Activated CD4-positive, CD25-positive, alpha-beta regulatory T cell (primary cell): ENCODE data around the gene TNS3.

Experiments used
- DNase-seq, 4 experiments: peaks; one replicate each; lab custom pipeline; 2025; lab: John Stamatoyannopoulos, UW

Gene TNS3

GRCh38 chr7:47407136-47407535 lies 174.8 kb downstream of the TNS3 start:
- DNase-seq, result no peak

GRCh38 chr7:47406801-47407129 lies 175.1 kb downstream of the TNS3 start:
- DNase-seq, result no peak

DNA sequence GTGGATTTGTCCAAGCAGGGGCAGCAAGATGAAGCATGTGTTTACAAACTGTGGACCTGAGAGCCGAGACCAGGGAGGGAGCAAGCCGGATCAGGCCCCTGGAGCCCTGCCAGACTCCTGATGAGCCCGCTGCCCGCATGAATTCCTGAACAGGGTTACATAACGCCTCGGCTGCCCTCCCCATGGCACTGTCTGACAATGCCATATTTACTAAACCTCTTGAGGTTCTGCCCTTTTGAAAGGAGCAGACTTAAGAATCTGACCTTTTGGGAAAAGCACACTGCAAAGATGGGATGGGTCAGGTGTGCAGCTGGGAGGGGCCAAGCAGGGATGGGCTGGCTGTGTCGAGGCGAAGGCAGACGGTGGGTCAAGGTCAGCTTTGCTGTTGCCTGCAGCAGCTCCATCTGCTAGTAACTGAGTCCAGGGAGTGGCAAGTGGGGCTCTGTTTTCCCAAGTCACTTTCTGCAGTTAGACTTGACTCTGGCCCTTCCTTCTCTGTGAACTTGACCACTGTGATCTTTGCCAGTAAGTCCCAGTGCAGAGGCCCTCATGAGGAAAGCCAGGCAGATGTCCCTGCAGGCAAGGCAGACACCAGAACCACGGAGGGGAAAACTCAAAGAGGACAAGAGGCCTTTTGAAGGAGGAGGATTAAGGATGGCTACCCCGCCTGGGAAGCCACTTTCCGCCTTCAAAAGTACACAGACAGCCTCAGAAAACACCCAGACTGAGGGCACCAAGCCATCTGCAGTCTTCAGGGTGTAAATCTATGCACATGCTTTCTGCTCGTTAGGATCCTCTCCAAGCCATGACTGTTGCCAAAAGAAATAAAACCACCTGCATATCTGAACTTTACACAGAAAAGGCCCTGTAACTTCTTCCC lies 175.8 kb downstream of the TNS3 start:
- no peak for DNase-seq

- no peak for DNase-seq
Measured at GRCh38 chr7:47405286-47405904, 176.5 kb downstream of the TNS3 start.

GRCh38 chr7:47404010-47404409 lies 177.9 kb downstream of the TNS3 start:
- DNase-seq, result no peak

- DNase-seq, result no peak
Measured at GRCh38 chr7:47402941-47403866, 178.7 kb downstream of the TNS3 start.

- no peak for DNase-seq
Measured at GRCh38 chr7:47401611-47402570, 180.0 kb downstream of the TNS3 start.

DNA sequence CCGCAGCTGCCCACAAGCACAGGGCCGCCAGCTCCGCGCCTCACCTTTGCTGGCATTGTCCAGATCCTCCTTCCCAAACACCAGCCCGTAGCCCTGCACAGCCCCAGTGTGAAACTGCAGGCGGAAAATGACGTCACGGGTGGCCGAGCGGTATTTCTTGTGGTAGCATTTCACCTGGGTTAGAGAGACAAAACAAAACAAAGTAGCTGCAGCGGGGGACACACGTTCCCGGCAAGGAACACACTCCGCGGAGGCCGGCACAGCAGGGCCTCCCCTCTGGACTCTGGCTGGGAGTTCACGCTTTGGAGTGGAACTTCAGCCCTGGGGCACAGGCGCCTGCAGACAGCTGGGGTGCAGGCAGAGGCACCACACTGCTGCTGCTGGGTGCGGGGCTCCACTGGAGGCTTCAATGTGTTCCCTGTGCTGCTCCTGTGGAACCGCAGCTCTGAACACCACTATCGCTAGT lies 181.1 kb downstream of the TNS3 start:
- no peak for DNase-seq

DNA sequence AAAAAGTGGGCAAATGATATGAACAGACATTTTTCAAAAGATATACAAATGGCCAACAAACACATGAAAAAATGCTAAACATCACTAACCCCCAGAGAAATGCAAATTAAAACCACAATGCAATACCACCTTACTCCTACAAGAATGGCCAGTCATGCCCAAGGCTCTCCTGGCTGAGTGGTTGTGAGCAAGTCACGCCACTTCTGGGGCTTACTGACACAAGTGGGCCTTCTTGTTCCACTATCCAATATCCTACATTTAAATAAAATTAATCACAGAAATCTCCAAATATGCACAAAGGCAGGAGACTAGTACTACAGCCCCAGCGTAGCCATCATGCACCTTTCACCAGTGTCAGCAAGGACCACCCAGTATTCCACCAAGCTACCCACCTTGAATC lies 181.9 kb downstream of the TNS3 start:
- DNase-seq, result no peak

- DNase-seq, result no peak
Measured at GRCh38 chr7:47394751-47395252, 187.1 kb downstream of the TNS3 start.

DNA sequence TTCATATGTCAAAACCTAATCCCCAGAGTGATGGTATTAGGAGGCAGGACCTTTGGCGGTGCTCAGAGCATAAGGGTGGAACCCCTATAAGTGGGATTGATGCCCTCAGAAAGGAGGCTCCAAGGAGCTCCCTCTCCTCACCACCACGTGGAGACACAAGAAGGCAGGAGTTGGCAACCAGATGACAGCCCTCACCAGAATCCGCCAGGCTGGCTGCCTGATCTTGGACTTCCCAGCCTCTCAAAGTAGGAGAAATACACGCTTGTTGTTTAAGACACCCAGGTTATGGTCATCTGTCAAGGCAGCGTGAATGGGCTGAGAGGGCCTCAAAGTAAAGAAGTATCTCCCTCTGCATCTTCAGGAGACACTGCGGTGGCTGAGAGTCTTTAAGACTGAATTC lies 187.7 kb downstream of the TNS3 start:
- no peak for DNase-seq

DNA sequence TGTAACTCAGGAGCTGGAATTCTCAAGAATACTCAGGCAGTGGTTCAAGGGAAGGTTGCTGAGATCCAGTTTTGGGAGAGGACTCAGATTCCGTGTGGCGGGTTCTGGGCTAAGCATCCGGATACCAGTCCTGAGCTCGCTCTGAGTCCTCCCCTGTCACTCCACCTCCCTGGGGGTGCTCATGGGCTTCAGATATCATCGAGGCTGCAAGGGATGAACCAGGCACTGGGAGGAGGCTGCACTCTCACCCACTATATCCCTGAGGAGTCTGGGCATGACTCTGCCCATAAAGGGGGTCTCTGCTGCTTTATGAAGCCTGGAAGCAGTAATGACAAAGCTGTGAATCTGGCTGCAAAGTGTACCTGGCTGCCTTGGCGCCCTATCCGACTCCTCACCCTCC lies 188.5 kb downstream of the TNS3 start:
- no peak for DNase-seq

GRCh38 chr7:47392241-47392759 lies 189.6 kb downstream of the TNS3 start:
- DNase-seq, result no peak

GRCh38 chr7:47391726-47392125 lies 190.2 kb downstream of the TNS3 start:
- no peak for DNase-seq

GRCh38 chr7:47390914-47391313 lies 191.0 kb downstream of the TNS3 start:
- DNase-seq, result no peak

- no peak for DNase-seq
Measured at GRCh38 chr7:47389923-47390630, 191.8 kb downstream of the TNS3 start.

DNA sequence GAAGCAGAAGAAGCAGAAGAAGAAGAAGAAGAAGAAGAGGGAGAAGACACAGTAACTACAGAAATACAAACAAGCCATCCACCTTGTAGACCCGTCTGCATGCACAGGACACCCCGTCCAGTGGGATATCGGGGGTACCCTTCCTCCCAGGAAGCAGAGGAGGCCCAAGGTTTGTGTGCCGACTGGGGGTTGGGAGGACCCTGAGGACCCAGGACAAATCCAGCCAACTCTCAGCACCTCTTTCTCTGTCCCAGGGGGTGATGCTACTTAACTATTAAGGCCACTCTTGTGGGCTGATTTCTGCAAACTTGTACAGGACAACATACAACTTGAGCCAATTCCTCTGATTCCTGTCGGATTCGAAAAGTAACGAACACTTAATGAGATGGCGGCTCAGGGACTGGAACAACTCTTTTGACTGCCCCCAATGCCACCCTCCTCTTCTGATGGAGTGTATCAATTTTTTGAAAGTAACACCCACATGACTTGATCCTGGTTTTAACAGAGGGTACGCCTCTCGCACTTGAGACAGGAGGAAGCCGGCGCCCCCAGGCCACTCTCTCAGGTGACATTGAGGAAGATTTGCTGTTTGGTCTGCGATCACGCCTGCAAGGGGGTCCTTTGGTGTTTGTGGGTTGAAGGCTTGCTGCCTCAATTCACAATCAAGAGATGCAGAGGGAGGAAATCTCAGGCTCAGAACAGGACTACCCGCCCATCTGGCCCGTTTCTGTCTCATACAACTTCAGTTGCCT lies 192.6 kb downstream of the TNS3 start:
- no peak for DNase-seq

GRCh38 chr7:47387506-47387905 lies 194.4 kb downstream of the TNS3 start:
- DNase-seq, result no peak

DNA sequence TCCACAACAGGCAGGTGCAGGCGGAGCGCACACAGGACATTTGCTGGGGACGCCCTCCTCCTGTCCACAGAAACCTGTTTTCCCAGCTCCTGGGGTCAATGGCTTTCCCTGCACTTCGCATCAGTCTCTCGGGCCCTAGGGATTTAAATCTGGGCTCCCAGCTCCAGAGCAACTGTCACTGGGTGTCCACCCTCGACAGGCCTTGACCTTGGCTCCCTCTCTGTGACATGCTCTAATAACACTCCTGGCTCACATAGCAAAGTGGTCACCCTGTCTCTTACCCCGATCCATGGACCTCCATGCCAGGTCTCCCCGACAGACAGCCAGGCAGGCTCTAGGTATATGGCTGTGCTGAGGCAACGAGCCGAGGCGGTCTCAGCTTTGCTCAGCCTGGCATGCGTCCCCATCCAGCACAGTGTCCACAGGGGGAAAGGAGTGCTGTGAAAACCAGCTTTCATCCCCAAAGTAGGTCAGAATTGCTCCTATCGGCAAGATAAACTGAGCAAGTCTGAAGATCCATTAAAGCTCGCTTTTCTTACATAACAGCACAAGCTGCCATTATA lies 195.6 kb downstream of the TNS3 start:
- no peak for DNase-seq
